H1 (cell line): ENCODE measurements around the gene PHC3. TPM values are rescaled to one million over a fixed set of nuclear protein-coding genes. Genes with fewer than 3 reads are reported as not detected.
A peak's percentile ranks its signal among the peaks of the same experiment; 100 is the strongest.

Experiments
- CTCF ChIA-PET: fragments of 300-600 bp; sonication (Branson Sonifier 250); formaldehyde crosslinking; loops from one replicate; lab custom pipeline; 2021; ENCODE audit not compliant: partially characterized antibody; lab: Charles Lee
- POLR2A ChIA-PET: fragments of 300-600 bp; sonication (Branson Sonifier 250); formaldehyde crosslinking; loops from one replicate; lab custom pipeline; 2021; ENCODE audit warnings: inconsistent platforms; ENCODE audit not compliant: partially characterized antibody; lab: Charles Lee
- DNase-seq, 2 experiments: peaks; one replicate each; pipeline versions ENCODE4 v3.0.0 to v3.0.0-alpha.2; 2010 to 2022; ENCODE audit warnings: low spot score in 2 of 2, low read depth in 1 of 2, mixed read lengths in 1 of 2
- FAIRE-seq: peaks from 2 replicates; lab custom pipeline; 2011; peaks lifted over from hg19 to GRCh38; lab: Jason Lieb, UNC
- H2AFZ ChIP-seq: 2 replicates; pipeline ENCODE4 v1.8.1; 2012; ENCODE audit warnings: low read length, inconsistent platforms
- H2AK5ac ChIP-seq: 2 replicates; pipeline ENCODE4 v1.6.1; 2013; ENCODE audit warnings: low read depth, low read length
- H2BK120ac ChIP-seq: replicated peaks from 2 replicates; pipeline ENCODE3; 2013; ENCODE audit warnings: low read depth, low read length, inconsistent platforms
- H2BK12ac ChIP-seq: 2 replicates; pipeline ENCODE4 v1.6.1; 2013; ENCODE audit warnings: low read depth, low read length
- H2BK15ac ChIP-seq: 2 replicates; pipeline ENCODE4 v1.6.1; 2013; ENCODE audit warnings: low read length
- H2BK20ac ChIP-seq: 2 replicates; pipeline ENCODE4 v1.6.1; 2013; ENCODE audit warnings: low read length
- H2BK5ac ChIP-seq: 2 replicates; pipeline ENCODE4 v1.6.1; 2013; ENCODE audit warnings: low read depth, low read length
- H3K14ac ChIP-seq: 2 replicates; pipeline ENCODE4 v1.6.1; 2013; ENCODE audit warnings: inconsistent platforms; ENCODE audit not compliant: insufficient read length
- H3K18ac ChIP-seq: 2 replicates; pipeline ENCODE4 v1.6.1; 2013; ENCODE audit warnings: low read length; ENCODE audit errors: extremely low read depth
- H3K23ac ChIP-seq: 2 replicates; pipeline ENCODE4 v1.6.1; 2013; ENCODE audit warnings: inconsistent platforms; ENCODE audit not compliant: insufficient read length
- H3K23me2 ChIP-seq: 2 replicates; pipeline ENCODE4 v1.6.1; 2013; ENCODE audit warnings: low read depth, low read length
- H3K27ac ChIP-seq: 2 replicates; pipeline ENCODE4 v1.6.1; 2011; ENCODE audit warnings: low read depth, low read length, inconsistent platforms
- H3K27me3 ChIP-seq, 4 experiments: replicated peaks in 1 of 4; 1 replicate in 1 of 4; 2 replicates in 3 of 4; pipeline versions ENCODE4 v1.6.1 to v1.8.1; 2011 to 2013; ENCODE audit warnings: low read length in 3 of 4, mild to moderate bottlenecking in 3 of 4, inconsistent platforms in 2 of 4, mixed read lengths in 2 of 4, moderate library complexity in 1 of 4; ENCODE audit not compliant: control insufficient read depth in 3 of 4, insufficient read depth in 3 of 4; ENCODE audit errors: extremely low read depth in 1 of 4
- H3K36me3 ChIP-seq, 4 experiments: 2 replicates each; pipeline versions ENCODE4 v1.6.1 to v1.8.1; 2011 to 2013; ENCODE audit warnings: mild to moderate bottlenecking in 4 of 4, low read length in 3 of 4, moderate library complexity in 2 of 4, control low read depth in 1 of 4, inconsistent platforms in 1 of 4; ENCODE audit not compliant: insufficient read depth in 4 of 4, control insufficient read depth in 2 of 4
- H3K4ac ChIP-seq: replicated peaks from 2 replicates; pipeline ENCODE3; 2013; ENCODE audit warnings: low read length, low read depth, mixed read lengths, inconsistent platforms; ENCODE audit not compliant: insufficient read length
- H3K4me1 ChIP-seq, 4 experiments: replicated peaks in 1 of 4; 1 replicate in 1 of 4; 2 replicates in 3 of 4; pipeline versions ENCODE4 v1.6.1 to v1.8.1; 2011 to 2013; ENCODE audit warnings: low read length in 3 of 4, inconsistent platforms in 2 of 4, mixed read lengths in 1 of 4; ENCODE audit not compliant: insufficient read depth in 4 of 4, control insufficient read depth in 3 of 4
- H3K4me2 ChIP-seq, 2 experiments: 2 replicates each; pipeline versions ENCODE4 v1.6.1 to v1.8.1; 2011 to 2013; ENCODE audit warnings: low read depth in 2 of 2, low read length in 2 of 2, control low read depth in 1 of 2, inconsistent platforms in 1 of 2, mild to moderate bottlenecking in 1 of 2; ENCODE audit not compliant: insufficient read depth in 1 of 2
- H3K4me3 ChIP-seq, 4 experiments: fragments of 200-600, 300-600 bp in 1 of 4; sonication (generic), shearing (Covaris generic), sonication (Bioruptor Twin) in 1 of 4; 2 replicates each; pipeline versions ENCODE4 v1.5.1 to v1.8.1; 2011 to 2016; ENCODE audit warnings: low read length in 4 of 4, low read depth in 3 of 4, control low read depth in 2 of 4, inconsistent platforms in 2 of 4, mild to moderate bottlenecking in 2 of 4, mixed read lengths in 1 of 4, moderate library complexity in 1 of 4; ENCODE audit not compliant: insufficient read depth in 2 of 4; ENCODE audit errors: extremely low read depth in 1 of 4
- H3K56ac ChIP-seq: replicated peaks from 2 replicates; pipeline ENCODE3; 2013; ENCODE audit warnings: low read depth, mild to moderate bottlenecking, mixed read lengths, low read length, inconsistent platforms; ENCODE audit not compliant: insufficient read length
- H3K79me1 ChIP-seq: 2 replicates; pipeline ENCODE4 v1.6.1; 2013; ENCODE audit warnings: low read depth, low read length, control low read depth
- H3K79me2 ChIP-seq, 2 experiments: 2 replicates each; pipeline versions ENCODE4 v1.6.1 to v1.8.1; 2012 to 2013; ENCODE audit warnings: low read length in 2 of 2, mild to moderate bottlenecking in 2 of 2, inconsistent platforms in 1 of 2; ENCODE audit not compliant: insufficient read depth in 2 of 2, control insufficient read depth in 1 of 2
- H3K9ac ChIP-seq, 4 experiments: replicated peaks in 1 of 4; 1 replicate in 1 of 4; 2 replicates in 3 of 4; pipeline versions ENCODE4 v1.6.1 to v1.8.1; 2011 to 2013; ENCODE audit warnings: low read depth in 3 of 4, low read length in 3 of 4, control low read depth in 2 of 4, mild to moderate bottlenecking in 2 of 4, moderate library complexity in 2 of 4, inconsistent platforms in 1 of 4; ENCODE audit errors: extremely low read depth in 1 of 4
- H3K9me3 ChIP-seq, 2 experiments: 2 replicates each; pipeline versions ENCODE4 v1.6.1 to v1.8.1; 2012 to 2013; ENCODE audit warnings: mild to moderate bottlenecking in 2 of 2, moderate library complexity in 2 of 2, control low read depth in 1 of 2, inconsistent platforms in 1 of 2, low read depth in 1 of 2, low read length in 1 of 2, mixed read lengths in 1 of 2; ENCODE audit not compliant: insufficient read depth in 2 of 2
- H4K20me1 ChIP-seq, 2 experiments: replicated peaks in 1 of 2; 2 replicates each; pipeline versions ENCODE3 to v1.8.1; 2011 to 2013; ENCODE audit warnings: inconsistent platforms in 2 of 2, low read length in 2 of 2, mild to moderate bottlenecking in 1 of 2; ENCODE audit not compliant: insufficient read depth in 2 of 2, control insufficient read depth in 1 of 2
- H4K5ac ChIP-seq: 2 replicates; pipeline ENCODE4 v1.6.1; 2013; ENCODE audit warnings: low read length, low read depth, mixed read lengths, inconsistent platforms; ENCODE audit not compliant: insufficient read length
- H4K8ac ChIP-seq: 2 replicates; pipeline ENCODE4 v1.8.0; 2013; ENCODE audit warnings: mild to moderate bottlenecking, moderate library complexity, low read length, inconsistent platforms; ENCODE audit not compliant: insufficient read depth; ENCODE audit errors: extremely low read depth
- H4K91ac ChIP-seq: replicated peaks from 2 replicates; pipeline ENCODE3; 2013; ENCODE audit warnings: low read length, mixed read lengths, inconsistent platforms; ENCODE audit not compliant: insufficient read length
- BRCA1 ChIP-seq: IDR thresholded peaks from 2 replicates; pipeline ENCODE4 v1.6.1; 2012; ENCODE audit warnings: low read depth, low read length, improper control_type of control experiment
- E2F6 ChIP-seq: IDR thresholded peaks from 2 replicates; pipeline ENCODE4 v1.6.1; 2012; ENCODE audit warnings: inconsistent platforms
- JUND ChIP-seq: IDR thresholded peaks from 2 replicates; pipeline ENCODE4 v1.6.1; 2011; ENCODE audit warnings: mild to moderate bottlenecking, improper control_type of control experiment, low read length
- PHF8 ChIP-seq: fragments of 200-600 bp; sonication (generic); conservative IDR thresholded peaks from 2 replicates; pipeline ENCODE4 v1.7.1; 2012; ENCODE audit warnings: low read depth, mild to moderate bottlenecking, inconsistent platforms, low read length, moderate library complexity
- RBBP5 ChIP-seq: IDR thresholded peaks from 2 replicates; pipeline ENCODE4 v1.7.1; 2012; ENCODE audit warnings: low read depth, mild to moderate bottlenecking, inconsistent platforms, low read length, moderate library complexity, borderline replicate concordance
- RFX5 ChIP-seq: IDR thresholded peaks from 2 replicates; pipeline ENCODE4 v1.6.1; 2011; ENCODE audit warnings: low read depth, low read length, improper control_type of control experiment, borderline replicate concordance
- SIN3A ChIP-seq, 2 experiments: IDR thresholded peaks in 1 of 2; conservative IDR thresholded peaks in 1 of 2; 2 replicates each; pipeline ENCODE4 v1.6.1; 2011 to 2012; ENCODE audit warnings: low read length in 2 of 2, improper control_type of control experiment in 1 of 2, low read depth in 1 of 2, mild to moderate bottlenecking in 1 of 2
- SRF ChIP-seq: IDR thresholded peaks from 2 replicates; pipeline ENCODE4 v1.6.1; 2011; ENCODE audit warnings: mild to moderate bottlenecking, low read depth, low read length, moderate library complexity
- TAF7 ChIP-seq: optimal IDR thresholded peaks from 2 replicates; pipeline ENCODE3; 2011; ENCODE audit warnings: low read depth, mild to moderate bottlenecking, inconsistent platforms, low read length, moderate library complexity, borderline replicate concordance
- TBP ChIP-seq: IDR thresholded peaks from 2 replicates; pipeline ENCODE4 v1.6.1; 2011; ENCODE audit warnings: low read depth, low read length, improper control_type of control experiment
- TEAD4 ChIP-seq: IDR thresholded peaks from 2 replicates; pipeline ENCODE4 v1.6.1; 2012; ENCODE audit warnings: low read depth, low read length, inconsistent platforms, mixed read lengths
- WGBS, 2 experiments: shearing (Covaris generic) in 1 of 2; methylation state at CpG; one replicate each; pipeline versions ENCODE4 v1.1.6 to v1.1.7; 2013 to 2015; ENCODE audit warnings: low lambda C conversion rate in 2 of 2, mixed read lengths in 2 of 2, inconsistent platforms in 1 of 2, low coverage in 1 of 2, missing lambda C conversion rate in 1 of 2; ENCODE audit not compliant: insufficient replicate concordance in 2 of 2, insufficient coverage in 1 of 2, insufficient read length in 1 of 2; ENCODE audit errors: extremely low coverage in 1 of 2, missing lambda C conversion rate in 1 of 2; 5-methylcytosine and 5-hydroxymethylcytosine counted together
- polyA plus RNA-seq, 7 experiments: library from polyadenylated mRNA; depleted of rRNA in 3 of 7; stranded (reverse) in 5 of 7; unstranded in 2 of 7; fragments of >200 nt in 5 of 7; fragments of 200-250 nt in 2 of 7; gene quantifications; 1 replicate in 5 of 7; 2 replicates in 1 of 7; 4 replicates in 1 of 7; pipeline versions ENCODE4 v1.2.1 to v1.2.3, GENCODE V29; 2011 to 2013; ENCODE audit warnings: missing spikeins in 2 of 7, mixed read lengths in 2 of 7
- total RNA-seq: library from RNA; stranded (reverse); fragmentation: NEBNext Ultra II Directional; extraction: Animal tissue kit (Norgen Biotek cat#: 25700); gene quantifications from 2 replicates; pipeline ENCODE4 v1.2.1, GENCODE V29; 2021

The PHC3 gene
- total and polyA plus RNA-seq, 2 of the 8 experiments (the other 6 are each of a cell fraction or from before 2014, with no cell fraction given) = 26.4 to 29.2 TPM

GRCh38 chr3:170221924-170222646, 40.6 kb upstream of the PHC3 start, which contains the start of gene PRKCI:
Gene PRKCI, plus strand, starts transcription at chr3:170222424. Its CDS starts 246 bp downstream, at chr3:170222670.
- peak within 1 kb of the TSS; percentile 83 to 99 (median 87) for H3K4me3 ChIP-seq
- CTCF ChIA-PET = no interaction called here
- H3K18ac ChIP-seq = peak within 1 kb of the TSS; percentile 99
- H3K79me1 ChIP-seq = peaks cover 3% of the 10 kb centered on the region; the same call in 1 of the 2 replicates
- H3K56ac ChIP-seq = peak within 1 kb of the TSS; percentile 65
- peak; percentile 84 for FAIRE-seq
- H3K27ac ChIP-seq = peak within 1 kb of the TSS; percentile 100
- peak within 1 kb of the TSS; percentile 94 for H4K5ac ChIP-seq
- H3K14ac ChIP-seq = no peak within 1 kb of the TSS
- H2AK5ac ChIP-seq = no peak within 1 kb of the TSS
- peak within 1 kb of the TSS; percentile 97 for H2BK20ac ChIP-seq
- no peak within 1 kb of the TSS for H2BK15ac ChIP-seq
- no peak within 1 kb of the TSS for H3K23ac ChIP-seq
- H4K91ac ChIP-seq = peak within 1 kb of the TSS; percentile 92
- peaks cover 0 to 4% (median 1%) of the 10 kb centered on the region in 4 experiments; a peak in 4 of 7 replicates for H3K4me1 ChIP-seq
- H3K27me3 ChIP-seq = no peaks in the 10 kb centered on the region
- H4K8ac ChIP-seq = peak within 1 kb of the TSS; percentile 98
- peak within 1 kb of the TSS; percentile 90 to 100 (median 99) for H3K9ac ChIP-seq
- POLR2A ChIA-PET = interaction anchor here (1.1 to 2.0 kb wide), 5 partner anchors 13 to 135 kb away, joined by 3 to 7 read pairs (median 4); partner anchors contain the start of genes PHC3 and SKIL
- H3K9me3 ChIP-seq = no peaks in the 10 kb centered on the region
- H2BK5ac ChIP-seq = peak within 1 kb of the TSS; percentile 99
- peak within 1 kb of the TSS; percentile 59 for H2BK120ac ChIP-seq
- H4K20me1 ChIP-seq = no peaks in the 10 kb centered on the region
- peak; percentile 86 to 90 for DNase-seq
- H3K4me2 ChIP-seq = peak within 1 kb of the TSS; percentile 77 to 92
- H3K79me2 ChIP-seq = peaks cover 0 to 42% of the 10 kb centered on the region in 2 experiments; a peak in 3 of 4 replicates
- H3K4ac ChIP-seq = peak within 1 kb of the TSS; percentile 82
- H3K23me2 ChIP-seq = peaks cover 4% of the 10 kb centered on the region
- H2BK12ac ChIP-seq = peak within 1 kb of the TSS; percentile 99
- WGBS, 2 experiments = 2% methylated on average over 59 of the region's 60 CpGs; no CpG with 5 or more reads in 1 of the 2 experiments
- H2AFZ ChIP-seq = peak within 1 kb of the TSS; percentile 99
- H3K36me3 ChIP-seq = no peaks in the 10 kb centered on the region
- TF ChIP-seq RBBP5 = peak; percentile 92
- TF ChIP-seq E2F6 = no peak
- peak; percentile 96 for TF ChIP-seq TEAD4
- peak; percentile 72 for TF ChIP-seq TAF7
- peak in 1 of 2 experiments; percentile 67; a peak in 2 of 4 replicates for TF ChIP-seq SIN3A (conservative IDR thresholded peaks at IDR 0.05 in 1 of 2, IDR thresholded peaks at IDR 0.05 in 1 of 2; ENCODE audit: low read depth in 1 of 2, low read length in 2 of 2)
- TF ChIP-seq RFX5 = no peak
- TF ChIP-seq TBP = peak; percentile 74; the same call in 1 of the 2 replicates
- TF ChIP-seq BRCA1 = peak; percentile 65
- TF ChIP-seq JUND = peak; percentile 99
- TF ChIP-seq SRF = 0 out of 2 replicates have a peak, but pooled peaks have one; percentile 2
- TF ChIP-seq PHF8 = peak; percentile 91
